ENCODE data around the gene PPP3CA.
"Not testable (repeated sequence)": the region's sequence is repeated elsewhere in the genome, so short reads cannot be mapped to it uniquely, and the experiment has no call there.

The PPP3CA gene

GRCh38 chr4:101101072-101101471 lies 246.3 kb downstream of the PPP3CA start:
- DNase-seq (ENCODE audit: low read depth in 3 of 3) = no peak

- no peak for DNase-seq (ENCODE audit: low read depth in 3 of 3)
These were observed 248.5 kb downstream of the PPP3CA start for GRCh38 chr4:101098666-101099400.

GRCh38 chr4:101092609-101093008 lies 254.7 kb downstream of the PPP3CA start:
- DNase-seq (ENCODE audit: low read depth in 3 of 3) = not testable (repeated sequence)

GRCh38 chr4:101089168-101089567 lies 258.2 kb downstream of the PPP3CA start:
- no peak for DNase-seq (ENCODE audit: low read depth in 3 of 3)

GRCh38 chr4:101086801-101087586 lies 260.3 kb downstream of the PPP3CA start:
- DNase-seq (ENCODE audit: low read depth in 3 of 3) = no peak

- DNase-seq (ENCODE audit: low read depth in 3 of 3) = no peak
These were observed 264.2 kb downstream of the PPP3CA start for GRCh38 chr4:101083131-101083530.

GRCh38 chr4:101081695-101082369 lies 265.5 kb downstream of the PPP3CA start:
- DNase-seq (ENCODE audit: low read depth in 3 of 3) = no peak

GRCh38 chr4:101081166-101081565 lies 266.2 kb downstream of the PPP3CA start:
- no peak for DNase-seq (ENCODE audit: low read depth in 3 of 3)

GRCh38 chr4:101078950-101079349 lies 268.4 kb downstream of the PPP3CA start:
- DNase-seq (ENCODE audit: low read depth in 3 of 3) = no peak

GRCh38 chr4:101076032-101076431 lies 271.3 kb downstream of the PPP3CA start:
- DNase-seq (ENCODE audit: low read depth in 3 of 3) = no peak

- DNase-seq (ENCODE audit: low read depth in 3 of 3) = no peak
These were observed 271.8 kb downstream of the PPP3CA start for GRCh38 chr4:101075536-101075935.

GRCh38 chr4:101074326-101074725 lies 273.0 kb downstream of the PPP3CA start:
- DNase-seq (ENCODE audit: low read depth in 3 of 3) = no peak

GRCh38 chr4:101071241-101071640 lies 276.1 kb downstream of the PPP3CA start:
- DNase-seq (ENCODE audit: low read depth in 3 of 3) = no peak

- no peak for DNase-seq (ENCODE audit: low read depth in 3 of 3)
These were observed 279.2 kb downstream of the PPP3CA start for GRCh38 chr4:101068115-101068514.

GRCh38 chr4:101067383-101067782 lies 279.9 kb downstream of the PPP3CA start:
- no peak for DNase-seq (ENCODE audit: low read depth in 3 of 3)

GRCh38 chr4:101066626-101067170 lies 280.6 kb downstream of the PPP3CA start:
- DNase-seq (ENCODE audit: low read depth in 3 of 3) = no peak

GRCh38 chr4:101065935-101066485 lies 281.3 kb downstream of the PPP3CA start:
- DNase-seq (ENCODE audit: low read depth in 3 of 3) = no peak

GRCh38 chr4:101065346-101065745 lies 282.0 kb downstream of the PPP3CA start:
- no peak for DNase-seq (ENCODE audit: low read depth in 3 of 3)

GRCh38 chr4:101064541-101065180 lies 282.7 kb downstream of the PPP3CA start:
- no peak for DNase-seq (ENCODE audit: low read depth in 3 of 3)

GRCh38 chr4:101055392-101055791 lies 291.9 kb downstream of the PPP3CA start:
- no peak for DNase-seq (ENCODE audit: low read depth in 3 of 3)

GRCh38 chr4:101050837-101051205 lies 296.5 kb downstream of the PPP3CA start:
- no peak for DNase-seq (ENCODE audit: low read depth in 3 of 3)
